Memory B cell (primary cell): Measurements from ENCODE around the gene ANAPC16.
"Not testable (repeated sequence)": the region's sequence is repeated elsewhere in the genome, so short reads cannot be mapped to it uniquely, and the experiment has no call there.

ENCODE experiments used
- ATAC-seq: fragments of 150-1000 bp; cut with Tn5 transposase; 2 replicates; pipeline ENCODE4 v1.10.0; 2021; ENCODE audit warnings: low read depth, mild to moderate bottlenecking, moderate library complexity
- DNase-seq, 2 donors: peaks; one replicate each; pipeline ENCODE4 v3.0.0; 2022; ENCODE audit warnings: low spot score in 2 of 2
- H3K27ac Mint-ChIP-seq: one replicate; pipeline ENCODE4 v1.8.0; 2022; ENCODE audit warnings: mild to moderate bottlenecking, moderate library complexity, mixed read lengths
- H3K27me3 Mint-ChIP-seq: one replicate; pipeline ENCODE4 v1.8.0; 2022; ENCODE audit warnings: mixed read lengths
- H3K36me3 Mint-ChIP-seq: one replicate; pipeline ENCODE4 v1.8.0; 2022; ENCODE audit warnings: mild to moderate bottlenecking, mixed read lengths
- H3K4me1 Mint-ChIP-seq: one replicate; pipeline ENCODE4 v1.8.0; 2022; ENCODE audit warnings: mixed read lengths
- H3K4me3 Mint-ChIP-seq: one replicate; pipeline ENCODE4 v1.8.0; 2022; ENCODE audit warnings: mild to moderate bottlenecking, moderate library complexity, mixed read lengths
- H3K9me3 Mint-ChIP-seq: one replicate; pipeline ENCODE4 v1.8.0; 2022; ENCODE audit warnings: mixed read lengths

The ANAPC16 gene

DNA sequence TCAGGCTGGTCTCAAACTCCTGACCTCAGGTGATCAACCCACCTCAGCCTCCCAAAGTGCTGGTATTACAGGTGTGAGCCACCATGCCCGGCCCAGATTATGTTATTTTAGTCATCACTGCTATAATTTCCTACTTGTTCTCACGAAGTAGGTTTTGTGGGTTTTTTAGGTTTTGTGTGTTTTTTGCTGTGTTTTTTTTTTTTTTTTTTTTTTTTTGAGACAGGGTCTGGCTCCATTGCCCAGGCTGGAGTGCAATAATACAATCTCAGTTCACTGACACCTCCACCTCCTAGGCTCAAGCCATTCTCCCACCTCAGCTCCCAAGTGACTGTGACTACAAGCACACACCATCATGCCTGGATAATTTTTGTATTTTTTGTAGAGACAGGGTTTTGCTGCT is 20.9 kb upstream of the ANAPC16 start:
- Mint-ChIP-seq H3K27ac (no peak overlapping the region), H3K4me1 (no peaks in the 10 kb centered on the region)

DNA sequence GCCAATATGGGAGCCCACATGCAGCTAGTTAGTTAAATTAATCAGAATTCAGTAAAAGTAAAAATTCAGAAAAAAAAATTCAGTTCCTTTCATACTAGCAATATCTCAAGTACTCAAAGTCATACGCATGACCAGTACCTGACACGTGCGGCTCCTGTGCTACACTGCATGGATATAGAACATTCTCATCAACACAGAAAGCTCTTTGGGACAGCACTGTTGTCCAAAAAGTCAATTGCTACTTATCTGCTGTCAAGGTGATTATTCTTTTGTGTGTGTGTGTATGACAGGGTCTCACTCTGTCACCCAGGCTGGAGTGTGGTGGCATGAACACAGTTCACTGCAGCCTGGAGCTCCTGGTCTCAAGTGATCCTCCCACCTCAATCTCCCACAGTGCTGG is 14.9 kb upstream of the ANAPC16 start:
- H3K4me3 Mint-ChIP-seq = no peak overlapping the region
- DNase-seq (no peak), ATAC-seq (no peak)
- H3K27me3 Mint-ChIP-seq = no peaks in the 10 kb centered on the region
- no peak overlapping the region for H3K27ac Mint-ChIP-seq
- no peaks in the 10 kb centered on the region for H3K4me1 Mint-ChIP-seq
- H3K9me3 Mint-ChIP-seq = no peaks in the 10 kb centered on the region
- peaks cover 14% of the 10 kb centered on the region for H3K36me3 Mint-ChIP-seq

More for the DNA sequence above, 20.9 kb upstream of the ANAPC16 start:
- no peak for ATAC-seq
- no peak overlapping the region for H3K4me3 Mint-ChIP-seq
- no peak for DNase-seq
- no peaks in the 10 kb centered on the region for H3K27me3 Mint-ChIP-seq
- no peaks in the 10 kb centered on the region for H3K9me3 Mint-ChIP-seq
- peaks cover 13% of the 10 kb centered on the region for H3K36me3 Mint-ChIP-seq

DNA sequence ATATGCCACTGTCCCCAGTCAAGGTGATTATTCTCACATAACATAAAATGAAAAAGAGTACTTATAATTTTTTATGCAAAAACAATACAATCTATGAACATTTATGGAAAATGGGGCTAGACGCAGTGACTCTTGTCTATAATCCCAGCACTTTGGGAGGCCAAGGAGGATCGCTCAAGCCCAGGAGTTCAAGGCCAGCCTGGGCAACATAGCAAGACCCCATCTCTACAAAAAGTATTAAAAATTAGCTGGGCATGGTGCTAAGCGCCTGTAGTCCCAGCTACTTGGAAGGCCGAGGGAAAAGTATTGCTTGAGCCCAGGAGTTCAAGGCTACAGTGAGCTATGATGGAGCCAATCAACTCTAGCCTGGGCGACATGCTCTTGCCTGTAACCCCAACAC is 14.5 kb upstream of the ANAPC16 start:
- no peak for DNase-seq
- Mint-ChIP-seq H3K4me3 (no peak overlapping the region), H3K9me3 (no peaks in the 10 kb centered on the region), H3K36me3 (peaks cover 13% of the 10 kb centered on the region), H3K27ac (no peak overlapping the region), H3K27me3 (no peaks in the 10 kb centered on the region), H3K4me1 (no peaks in the 10 kb centered on the region)
- no peak for ATAC-seq

DNA sequence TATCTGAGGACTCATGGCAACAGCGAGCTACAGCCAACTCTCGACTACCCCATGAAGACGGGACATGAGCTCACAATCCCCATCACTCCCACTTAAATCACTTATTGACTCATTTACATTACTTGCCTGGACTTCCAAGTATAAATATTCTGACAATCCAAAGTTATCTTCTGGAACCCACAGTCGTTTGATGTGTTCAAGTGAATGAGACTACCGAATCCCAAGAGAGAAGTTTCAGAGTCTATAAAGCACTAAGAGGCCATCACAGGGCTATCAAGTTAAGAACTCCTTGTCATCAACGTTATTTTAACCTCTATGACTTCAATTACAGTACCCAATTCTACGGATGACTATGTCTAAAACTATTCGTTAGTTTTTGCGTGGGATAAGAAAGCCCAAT is 11.5 kb upstream of the ANAPC16 start:
- ATAC-seq (no peak), DNase-seq (no peak)
- Mint-ChIP-seq H3K9me3 (no peaks in the 10 kb centered on the region), H3K27me3 (no peaks in the 10 kb centered on the region), H3K4me1 (peaks cover 5% of the 10 kb centered on the region), H3K36me3 (peaks cover 18% of the 10 kb centered on the region), H3K4me3 (no peak overlapping the region), H3K27ac (no peak overlapping the region)

DNA sequence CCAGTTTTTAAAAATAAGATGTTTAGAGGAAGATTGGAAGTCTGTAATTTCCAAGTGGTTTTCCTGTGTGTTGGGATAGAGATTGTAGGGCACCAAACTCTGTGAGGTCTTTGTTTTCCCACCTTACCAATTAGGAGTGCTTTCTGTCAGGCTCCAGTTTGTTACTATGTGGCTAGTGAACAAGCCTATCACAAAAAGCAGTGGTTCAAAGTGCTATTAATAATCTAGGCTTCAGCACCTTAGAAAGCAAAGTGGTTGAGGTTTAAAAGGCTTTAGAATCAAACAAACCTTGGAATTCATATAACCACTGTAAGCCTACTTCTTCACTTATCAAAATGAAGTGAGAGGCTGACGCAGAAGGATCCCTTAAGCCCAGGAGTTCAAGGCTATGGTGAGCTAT is 11.1 kb upstream of the ANAPC16 start:
- Mint-ChIP-seq H3K36me3 (peaks cover 16% of the 10 kb centered on the region), H3K9me3 (no peaks in the 10 kb centered on the region), H3K4me3 (no peak overlapping the region), H3K27me3 (no peaks in the 10 kb centered on the region), H3K27ac (no peak overlapping the region), H3K4me1 (peaks cover 5% of the 10 kb centered on the region)
- no peak for DNase-seq
- ATAC-seq = no peak

DNA sequence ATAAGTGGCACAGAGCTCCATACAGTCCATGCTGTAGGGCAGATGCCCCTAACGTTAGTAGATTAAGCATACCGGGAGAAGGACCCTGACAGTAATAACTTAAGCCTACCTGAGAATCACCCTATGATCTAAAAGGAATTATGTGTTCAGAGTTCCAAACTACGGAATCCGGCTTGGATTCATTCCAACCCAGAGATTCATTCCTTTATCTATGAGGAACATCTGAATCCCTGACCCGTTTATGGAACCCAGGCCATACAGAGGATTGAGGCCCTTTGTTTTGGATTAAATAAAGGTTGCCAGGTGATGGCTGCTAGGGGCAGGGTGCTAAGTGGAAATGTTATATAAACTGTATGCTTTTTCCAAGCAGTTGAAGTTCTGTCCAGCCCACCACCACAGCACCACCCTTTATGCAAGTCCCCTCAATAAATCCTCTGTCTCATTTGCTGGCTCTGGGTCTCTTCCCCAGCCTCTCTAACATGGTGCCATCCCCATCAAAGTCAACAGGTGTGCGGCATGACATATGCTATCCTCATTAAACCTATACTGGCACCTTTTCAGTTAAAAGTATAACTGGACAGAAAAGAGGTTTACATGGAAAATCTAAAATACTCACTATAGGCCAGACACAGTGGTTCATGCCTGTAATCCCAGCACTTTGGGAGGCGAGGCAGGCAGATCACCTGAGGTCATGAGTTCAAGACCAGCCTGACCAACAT is 9.1 kb upstream of the ANAPC16 start:
- Mint-ChIP-seq H3K4me3 (no peak overlapping the region), H3K27ac (no peak overlapping the region), H3K27me3 (no peaks in the 10 kb centered on the region), H3K36me3 (peaks cover 22% of the 10 kb centered on the region), H3K4me1 (peaks cover 5% of the 10 kb centered on the region), H3K9me3 (no peaks in the 10 kb centered on the region)
- no peak for DNase-seq
- ATAC-seq = no peak

DNA sequence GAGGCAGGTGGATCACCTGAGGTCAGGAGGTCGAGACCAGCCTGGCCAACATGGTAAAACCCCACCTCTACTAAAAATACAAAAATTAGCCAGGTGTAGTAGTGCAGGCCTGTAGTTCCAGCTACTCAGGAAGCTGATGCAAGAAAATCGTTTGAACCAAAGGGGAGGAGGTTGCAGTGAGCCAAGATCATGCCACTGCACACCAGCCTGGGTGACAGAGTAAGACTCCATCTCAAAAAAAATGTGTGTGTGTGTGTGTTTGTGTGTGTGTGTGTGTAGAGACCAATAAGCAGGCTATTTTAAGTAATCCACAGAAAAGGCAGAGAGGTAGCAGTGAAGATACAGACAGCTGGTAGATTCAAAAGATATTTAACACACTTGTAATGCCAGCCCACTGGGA is 7.3 kb upstream of the ANAPC16 start:
- ATAC-seq, H3K4me3 Mint-ChIP-seq, H3K27me3 Mint-ChIP-seq, DNase-seq, H3K9me3 Mint-ChIP-seq: not testable (repeated sequence)
- H3K36me3 Mint-ChIP-seq = peaks cover 24% of the 10 kb centered on the region
- H3K4me1 Mint-ChIP-seq = peaks cover 11% of the 10 kb centered on the region
- peak overlapping the region; percentile 55 for H3K27ac Mint-ChIP-seq

DNA sequence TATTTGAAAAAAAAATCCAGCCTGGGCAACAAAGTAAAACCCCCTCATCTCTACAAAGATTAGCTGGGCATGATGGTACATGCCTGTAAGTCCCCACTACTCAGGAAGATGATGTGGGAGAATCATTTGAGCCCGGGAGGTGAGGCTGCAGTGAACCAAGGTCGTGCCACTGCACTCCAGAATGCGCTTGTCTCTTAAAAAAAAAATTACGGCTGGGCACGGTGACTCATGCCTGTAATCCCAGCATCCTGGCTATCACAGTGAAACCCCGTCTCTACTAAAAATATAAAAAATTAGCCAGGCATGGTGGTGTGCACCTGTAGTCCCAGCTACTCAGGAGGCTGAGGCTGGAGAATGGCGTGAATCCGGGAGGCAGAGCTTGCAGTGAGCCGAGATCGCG is 4.4 kb upstream of the ANAPC16 start:
- peaks cover 14% of the 10 kb centered on the region for H3K4me1 Mint-ChIP-seq
- H3K4me3 Mint-ChIP-seq, H3K27me3 Mint-ChIP-seq: not testable (repeated sequence)

DNA sequence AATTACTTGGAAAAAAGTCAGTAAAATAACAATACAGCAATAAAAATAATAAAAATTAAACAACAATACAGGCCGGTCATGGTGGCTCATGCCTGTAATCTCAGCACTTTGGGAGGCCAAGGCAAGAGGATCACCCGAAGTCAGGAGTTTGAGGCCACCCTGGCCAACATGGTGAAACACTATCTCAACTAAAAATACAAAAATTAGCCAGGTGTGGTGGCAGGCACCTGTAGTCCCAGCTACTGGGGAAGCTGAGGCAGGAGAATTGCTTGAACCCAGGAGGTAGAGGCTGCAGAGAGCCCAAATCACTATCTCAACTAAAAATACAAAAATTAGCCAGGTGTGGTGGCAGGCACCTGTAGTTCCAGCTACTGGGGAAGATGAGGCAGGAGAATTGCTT is 4.0 kb upstream of the ANAPC16 start:
- not testable (repeated sequence) for H3K27me3 Mint-ChIP-seq, DNase-seq, H3K4me3 Mint-ChIP-seq, H3K27ac Mint-ChIP-seq, ATAC-seq, H3K9me3 Mint-ChIP-seq
- H3K4me1 Mint-ChIP-seq = peaks cover 13% of the 10 kb centered on the region
- peaks cover 18% of the 10 kb centered on the region for H3K36me3 Mint-ChIP-seq

More for the DNA sequence above, 4.4 kb upstream of the ANAPC16 start:
- DNase-seq, ATAC-seq, H3K27ac Mint-ChIP-seq, H3K9me3 Mint-ChIP-seq: not testable (repeated sequence)
- H3K36me3 Mint-ChIP-seq = peaks cover 19% of the 10 kb centered on the region

DNA sequence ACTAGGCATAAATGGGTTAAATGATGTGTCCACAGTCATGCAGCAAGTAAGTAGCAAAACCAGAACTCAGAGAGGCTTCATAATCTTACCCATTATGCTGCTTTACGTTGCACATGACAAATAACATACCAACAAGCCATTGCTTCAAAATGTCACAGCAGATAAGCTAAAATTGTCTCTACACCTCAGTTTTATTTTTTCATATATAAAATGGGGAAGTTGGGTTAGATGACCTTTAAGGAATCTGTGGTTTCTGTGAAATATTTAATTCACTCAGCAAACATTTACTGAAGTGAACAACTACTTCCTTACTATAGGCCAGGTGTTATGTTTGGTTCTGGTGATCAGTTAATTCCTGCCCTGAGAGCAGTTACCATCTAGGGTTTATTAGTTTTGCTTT is 2.5 kb downstream of the ANAPC16 start:
- ATAC-seq = peak; percentile 52
- Mint-ChIP-seq H3K36me3 (no peaks in the 10 kb centered on the region), H3K27ac (peak overlapping the region; percentile 97), H3K9me3 (no peaks in the 10 kb centered on the region), H3K4me3 (peak overlapping the region; percentile 78), H3K27me3 (no peaks in the 10 kb centered on the region), H3K4me1 (peaks cover 27% of the 10 kb centered on the region)
- DNase-seq = peak in 1 of 2 donors; percentile 25

DNA sequence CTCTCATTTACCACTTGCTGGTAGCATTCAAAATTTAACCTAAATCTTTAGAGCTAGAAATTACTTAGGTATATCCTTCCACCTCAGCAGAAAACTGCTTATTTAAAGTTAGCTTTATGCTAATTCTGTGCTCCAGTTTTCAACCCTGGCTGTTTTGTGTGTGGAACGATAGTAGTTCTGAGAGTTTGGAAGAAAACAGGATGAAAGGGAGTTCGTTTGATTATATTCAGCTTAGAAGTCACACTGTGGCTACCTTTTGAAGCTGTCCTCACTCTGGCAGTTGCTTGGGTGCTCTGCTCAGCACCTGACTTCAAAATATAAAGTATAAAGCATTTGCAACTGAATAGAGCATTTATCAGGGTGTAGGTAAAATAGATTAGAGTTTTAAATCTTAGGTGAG is 2.9 kb downstream of the ANAPC16 start:
- peak overlapping the region; percentile 97 for H3K27ac Mint-ChIP-seq
- peak overlapping the region; percentile 78 for H3K4me3 Mint-ChIP-seq
- no peaks in the 10 kb centered on the region for H3K27me3 Mint-ChIP-seq
- H3K36me3 Mint-ChIP-seq = no peaks in the 10 kb centered on the region
- no peak for DNase-seq
- H3K4me1 Mint-ChIP-seq = peaks cover 29% of the 10 kb centered on the region
- H3K9me3 Mint-ChIP-seq = no peaks in the 10 kb centered on the region
- ATAC-seq = no peak

DNA sequence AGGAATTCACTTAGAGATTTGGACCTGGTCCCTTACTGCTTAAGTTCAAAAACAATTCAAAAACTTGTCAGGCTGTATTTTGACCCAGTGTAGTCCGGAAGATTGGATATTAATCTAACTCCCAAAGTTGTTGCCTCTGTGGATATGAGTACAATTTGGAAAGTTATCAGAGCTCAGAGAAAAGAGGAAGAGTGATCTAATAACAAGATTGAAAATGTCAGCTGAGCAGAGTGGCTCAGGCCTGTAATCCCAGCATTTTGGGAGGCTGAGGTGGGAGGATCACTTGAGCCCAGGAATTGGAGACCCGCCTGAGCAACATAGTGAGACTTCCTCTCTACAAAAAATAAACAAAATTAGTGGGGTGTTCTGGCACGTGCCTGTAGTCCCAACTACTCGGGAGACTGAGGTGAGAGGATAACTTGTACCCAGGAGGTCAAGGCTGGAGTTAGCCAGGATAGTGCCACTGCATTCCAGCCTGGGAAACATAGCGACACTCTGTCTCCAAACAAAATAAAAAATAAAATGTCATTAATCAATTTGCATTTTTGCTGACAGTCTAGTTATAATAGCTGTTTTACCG is 3.5 kb downstream of the ANAPC16 start:
- DNase-seq (no peak), ATAC-seq (no peak)
- H3K27me3 Mint-ChIP-seq = no peaks in the 10 kb centered on the region
- no peaks in the 10 kb centered on the region for H3K9me3 Mint-ChIP-seq
- H3K36me3 Mint-ChIP-seq = no peaks in the 10 kb centered on the region
- H3K4me3 Mint-ChIP-seq = peak overlapping the region; percentile 78
- H3K27ac Mint-ChIP-seq = peak overlapping the region; percentile 97
- peaks cover 34% of the 10 kb centered on the region for H3K4me1 Mint-ChIP-seq

DNA sequence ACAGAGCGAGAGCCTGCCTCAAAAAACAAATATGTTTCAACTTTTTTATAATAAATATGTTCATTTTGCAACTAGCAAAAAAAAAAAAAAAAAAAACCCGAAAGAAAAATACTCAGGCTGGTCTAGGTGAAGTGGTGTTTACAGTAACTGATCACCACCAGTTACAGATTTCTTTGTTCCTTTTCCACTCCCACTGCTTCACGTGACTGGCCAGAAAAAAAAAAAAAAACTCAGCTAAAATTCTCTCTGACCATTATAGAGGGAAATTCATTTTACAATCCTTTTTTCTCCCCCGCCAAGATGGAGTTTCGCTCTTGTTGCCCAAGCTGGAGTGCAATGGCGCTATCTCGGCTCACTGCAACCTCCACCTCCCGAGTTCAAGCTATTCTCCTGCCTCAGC is 4.8 kb downstream of the ANAPC16 start:
- ATAC-seq (no peak), DNase-seq (no peak)
- H3K27ac Mint-ChIP-seq = no peak overlapping the region
- H3K4me1 Mint-ChIP-seq = peaks cover 31% of the 10 kb centered on the region
- no peaks in the 10 kb centered on the region for H3K27me3 Mint-ChIP-seq
- H3K36me3 Mint-ChIP-seq = peaks cover 1% of the 10 kb centered on the region
- no peak overlapping the region for H3K4me3 Mint-ChIP-seq
- H3K9me3 Mint-ChIP-seq = no peaks in the 10 kb centered on the region

DNA sequence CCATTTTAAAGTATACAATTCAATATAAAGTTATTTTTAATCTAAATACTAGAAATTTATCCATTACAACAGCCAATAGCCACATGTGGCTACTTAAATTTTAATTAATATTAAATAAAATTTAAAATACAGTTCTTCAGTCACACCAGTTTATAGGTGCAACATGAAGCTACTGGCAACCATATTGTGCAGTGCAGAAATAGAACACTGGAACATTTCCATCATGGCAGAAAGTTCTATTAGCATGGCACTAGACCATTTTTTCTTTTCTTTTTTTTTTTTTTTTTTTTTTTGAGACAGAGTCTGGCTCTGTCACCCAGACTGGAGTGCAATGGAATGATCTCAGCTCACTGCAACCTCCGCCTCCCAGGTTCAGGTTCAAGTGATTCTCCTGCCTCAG is 5.5 kb downstream of the ANAPC16 start:
- Mint-ChIP-seq H3K36me3 (peaks cover 1% of the 10 kb centered on the region), H3K4me3 (no peak overlapping the region)

DNA sequence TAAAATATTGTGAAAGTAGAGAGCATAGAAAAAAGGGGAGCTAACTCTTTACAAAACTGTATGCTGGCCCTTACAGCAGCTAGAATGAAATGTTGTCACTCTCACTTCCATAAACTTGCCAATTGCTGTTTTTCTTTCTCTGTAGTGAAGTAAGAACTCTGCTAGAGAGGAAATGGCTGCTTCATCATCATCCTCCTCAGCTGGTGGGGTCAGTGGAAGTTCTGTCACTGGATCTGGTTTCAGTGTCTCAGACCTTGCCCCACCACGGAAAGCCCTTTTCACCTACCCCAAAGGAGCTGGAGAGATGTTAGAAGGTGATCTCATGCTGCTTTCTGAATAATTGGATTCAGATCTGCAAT is 7.9 kb downstream of the ANAPC16 start:
- DNase-seq (no peak), ATAC-seq (peak; percentile 43)
- Mint-ChIP-seq H3K9me3 (no peaks in the 10 kb centered on the region), H3K27ac (peak overlapping the region; percentile 77), H3K36me3 (peaks cover 1% of the 10 kb centered on the region), H3K4me3 (no peak overlapping the region), H3K27me3 (no peaks in the 10 kb centered on the region), H3K4me1 (peaks cover 29% of the 10 kb centered on the region)

More for the DNA sequence above, 5.5 kb downstream of the ANAPC16 start:
- Mint-ChIP-seq H3K27me3 (no peaks in the 10 kb centered on the region), H3K27ac (no peak overlapping the region), H3K4me1 (peaks cover 30% of the 10 kb centered on the region), H3K9me3 (no peaks in the 10 kb centered on the region)
- DNase-seq (no peak), ATAC-seq (no peak)
